H9 (cell line): ENCODE data around the gene HRNR. TPM values are rescaled to one million over a fixed set of nuclear protein-coding genes. Genes with fewer than 3 reads are reported as not detected.

Source experiments
- DNase-seq: peaks from one replicate; pipeline ENCODE4 v3.0.0-alpha.2; 2017
- H2AFZ ChIP-seq: one replicate; pipeline ENCODE4 v1.6.1; 2013; ENCODE audit warnings: mild to moderate bottlenecking, low read length, control low read depth, moderate library complexity
- H2AK5ac ChIP-seq: 2 replicates; pipeline ENCODE4 v1.6.1; 2013; ENCODE audit warnings: low read length, control low read depth, mixed read lengths; ENCODE audit not compliant: insufficient read length
- H2BK120ac ChIP-seq: one replicate; pipeline ENCODE4 v1.6.1; 2013; ENCODE audit warnings: low read depth, mild to moderate bottlenecking, low read length, control low read depth, inconsistent platforms; ENCODE audit not compliant: poor library complexity, severe bottlenecking
- H2BK12ac ChIP-seq: 2 replicates; pipeline ENCODE4 v1.6.1; 2013; ENCODE audit warnings: low read length, control low read depth, mixed read lengths, low read depth; ENCODE audit not compliant: insufficient read length
- H2BK15ac ChIP-seq: 2 replicates; pipeline ENCODE4 v1.6.1; 2013; ENCODE audit warnings: low read depth, low read length, control low read depth
- H2BK20ac ChIP-seq: one replicate; pipeline ENCODE4 v1.6.1; 2013; ENCODE audit warnings: low read depth, mild to moderate bottlenecking, low read length, control low read depth, inconsistent platforms; ENCODE audit not compliant: poor library complexity, severe bottlenecking
- H2BK5ac ChIP-seq: 2 replicates; pipeline ENCODE4 v1.6.1; 2013; ENCODE audit warnings: low read length, control low read depth, mixed read lengths; ENCODE audit not compliant: insufficient read length
- H3K14ac ChIP-seq: 2 replicates; pipeline ENCODE4 v1.6.1; 2013; ENCODE audit warnings: low read length, control low read depth; ENCODE audit not compliant: insufficient read depth
- H3K18ac ChIP-seq: 2 replicates; pipeline ENCODE4 v1.6.1; 2013; ENCODE audit warnings: low read depth, mild to moderate bottlenecking, mixed read lengths, low read length, control low read depth; ENCODE audit not compliant: insufficient read length
- H3K23ac ChIP-seq: 2 replicates; pipeline ENCODE4 v1.6.1; 2013; ENCODE audit warnings: low read length, control low read depth, mixed read lengths, low read depth; ENCODE audit not compliant: insufficient read length
- H3K23me2 ChIP-seq: 2 replicates; pipeline ENCODE4 v1.6.1; 2013; ENCODE audit warnings: low read depth, mild to moderate bottlenecking, mixed read lengths, low read length, control low read depth; ENCODE audit not compliant: insufficient read length, poor library complexity, severe bottlenecking
- H3K27ac ChIP-seq: 2 replicates; pipeline ENCODE4 v1.5.1; 2013; ENCODE audit warnings: low read length, control low read depth, mixed read lengths, low read depth; ENCODE audit not compliant: insufficient read length
- H3K27me3 ChIP-seq: 2 replicates; pipeline ENCODE4 v1.6.1; 2013; ENCODE audit warnings: low read length, control low read depth, inconsistent platforms; ENCODE audit not compliant: insufficient read depth
- H3K4ac ChIP-seq: 2 replicates; pipeline ENCODE4 v1.6.1; 2013; ENCODE audit warnings: low read depth, mild to moderate bottlenecking, control low read depth, inconsistent platforms, low read length, moderate library complexity
- H3K4me1 ChIP-seq: 2 replicates; pipeline ENCODE4 v1.6.1; 2013; ENCODE audit warnings: low read length, control low read depth, inconsistent platforms; ENCODE audit not compliant: insufficient read depth
- H3K4me2 ChIP-seq: 2 replicates; pipeline ENCODE4 v1.6.1; 2013; ENCODE audit warnings: low read length, control low read depth, mixed read lengths; ENCODE audit not compliant: insufficient read length, insufficient read depth
- H3K56ac ChIP-seq: 2 replicates; pipeline ENCODE4 v1.6.1; 2013; ENCODE audit warnings: low read depth, mild to moderate bottlenecking, mixed read lengths, low read length, control low read depth; ENCODE audit not compliant: insufficient read length
- H3K79me1 ChIP-seq: 2 replicates; pipeline ENCODE4 v1.6.1; 2013; ENCODE audit warnings: low read depth, mild to moderate bottlenecking, moderate library complexity, low read length, control low read depth, inconsistent platforms; ENCODE audit not compliant: insufficient read depth, poor library complexity, severe bottlenecking
- H3K79me2 ChIP-seq: 2 replicates; pipeline ENCODE4 v1.6.1; 2013; ENCODE audit warnings: low read length, control low read depth, inconsistent platforms; ENCODE audit not compliant: insufficient read depth
- H3K9ac ChIP-seq: 2 replicates; pipeline ENCODE4 v1.6.1; 2013; ENCODE audit warnings: low read length, control low read depth, mixed read lengths; ENCODE audit not compliant: insufficient read length; ENCODE audit errors: extremely low read depth
- H3K9me3 ChIP-seq: one replicate; pipeline ENCODE4 v1.6.1; 2013; ENCODE audit warnings: low read depth, low read length, inconsistent platforms; ENCODE audit not compliant: control insufficient read depth
- H3T11ph ChIP-seq: one replicate; pipeline ENCODE4 v1.6.1; 2013; ENCODE audit warnings: mild to moderate bottlenecking, low read length, control low read depth, inconsistent platforms
- H4K20me1 ChIP-seq: one replicate; pipeline ENCODE4 v1.6.1; 2013; ENCODE audit not compliant: control insufficient read depth, insufficient read length, insufficient read depth
- H4K5ac ChIP-seq: 2 replicates; pipeline ENCODE4 v1.6.1; 2013; ENCODE audit warnings: low read depth, mild to moderate bottlenecking, mixed read lengths, low read length, control low read depth; ENCODE audit not compliant: insufficient read length
- H4K8ac ChIP-seq: replicated peaks from 2 replicates; pipeline ENCODE4 v1.6.1; 2013; ENCODE audit warnings: low read length, control low read depth, mixed read lengths, low read depth; ENCODE audit not compliant: insufficient read length
- H4K91ac ChIP-seq: 2 replicates; pipeline ENCODE4 v1.6.1; 2013; ENCODE audit warnings: low read depth, mild to moderate bottlenecking, moderate library complexity, mixed read lengths, low read length, control low read depth; ENCODE audit not compliant: insufficient read length
- H3K27ac Mint-ChIP-seq, 3 experiments: 2 replicates in 2 of 3; 3 replicates in 1 of 3; pipeline ENCODE4 v1.8.0; 2020 to 2021; ENCODE audit warnings: mixed read lengths in 3 of 3, mild to moderate bottlenecking in 1 of 3, moderate library complexity in 1 of 3
- H3K27me3 Mint-ChIP-seq: 2 replicates; pipeline ENCODE4 v1.8.0; 2021; ENCODE audit warnings: low read depth, mild to moderate bottlenecking, moderate library complexity, mixed read lengths
- H3K36me3 Mint-ChIP-seq, 3 experiments: 2 replicates in 2 of 3; 3 replicates in 1 of 3; pipeline ENCODE4 v1.8.0; 2020 to 2021; ENCODE audit warnings: low read depth in 3 of 3, mixed read lengths in 3 of 3; ENCODE audit not compliant: insufficient read depth in 1 of 3
- H3K4me1 Mint-ChIP-seq, 2 experiments: 2 replicates each; pipeline ENCODE4 v1.8.0; 2020; ENCODE audit warnings: mixed read lengths in 2 of 2
- H3K4me3 Mint-ChIP-seq, 2 experiments: 2 replicates in 1 of 2; 3 replicates in 1 of 2; pipeline ENCODE4 v1.8.0; 2020 to 2021; ENCODE audit warnings: mild to moderate bottlenecking in 2 of 2, mixed read lengths in 2 of 2, moderate library complexity in 1 of 2
- H3K9me3 Mint-ChIP-seq, 2 experiments: 2 replicates in 1 of 2; 3 replicates in 1 of 2; pipeline ENCODE4 v1.8.0; 2020; ENCODE audit warnings: mild to moderate bottlenecking in 2 of 2, mixed read lengths in 2 of 2, moderate library complexity in 1 of 2
- CTCF ChIP-seq: fragments of 200-600 bp; sonication (generic); conservative IDR thresholded peaks from 3 replicates; pipeline ENCODE4 v1.8.0; 2021; ENCODE audit warnings: antibody characterized with exemption, mild to moderate bottlenecking
- total RNA-seq: library from RNA; stranded (reverse); gene quantifications from 2 replicates; pipeline ENCODE4 v1.2.1, GENCODE V29; 2021

HRNR gene
- total RNA-seq, 1 experiment from 2014 or later, result not detected

- no peak overlapping the region for H3T11ph ChIP-seq
- H3K79me1 ChIP-seq, result no peaks in the 10 kb centered on the region
- no peaks in the 10 kb centered on the region for H3K23me2 ChIP-seq
- H2AFZ ChIP-seq, result no peak overlapping the region
- H3K56ac ChIP-seq, result no peak overlapping the region
- H3K79me2 ChIP-seq, result no peaks in the 10 kb centered on the region
- no peak overlapping the region for H3K23ac ChIP-seq
- no peak overlapping the region for H2BK5ac ChIP-seq
- H2BK15ac ChIP-seq, result no peak overlapping the region
- H4K91ac ChIP-seq, result no peak overlapping the region
- no peak overlapping the region for H3K27ac ChIP-seq
- H3K36me3 Mint-ChIP-seq, result peaks cover 0 to 8% (median 3%) of the 10 kb centered on the region in 3 experiments; a peak in 5 of 7 replicates
- TF ChIP-seq CTCF, result no peak
- peaks cover 72 to 82% of the 10 kb centered on the region in 2 experiments for H3K9me3 Mint-ChIP-seq
- H3K4me3 Mint-ChIP-seq, result no peak overlapping the region
- no peaks in the 10 kb centered on the region for H3K4me1 ChIP-seq
- H4K8ac ChIP-seq, result no peak overlapping the region
- no peak overlapping the region for H2BK120ac ChIP-seq
- H2AK5ac ChIP-seq, result no peak overlapping the region
- no peaks in the 10 kb centered on the region for H3K4me1 Mint-ChIP-seq
- H4K20me1 ChIP-seq, result no peaks in the 10 kb centered on the region
- no peak overlapping the region for H3K4me2 ChIP-seq
- no peak overlapping the region for H4K5ac ChIP-seq
- H3K9ac ChIP-seq, result no peak overlapping the region
- no peak overlapping the region for H3K14ac ChIP-seq
- H3K18ac ChIP-seq, result no peak overlapping the region
- no peaks in the 10 kb centered on the region for H3K27me3 Mint-ChIP-seq
- DNase-seq, result no peak
- peaks cover 36% of the 10 kb centered on the region for H3K9me3 ChIP-seq
- no peak overlapping the region for H3K4ac ChIP-seq
- H3K27me3 ChIP-seq, result no peaks in the 10 kb centered on the region
- H2BK12ac ChIP-seq, result no peak overlapping the region
- H2BK20ac ChIP-seq, result no peak overlapping the region
- no peak overlapping the region for H3K27ac Mint-ChIP-seq
Observed at GRCh38 chr1:152191711-152192110, 32.3 kb downstream of the HRNR start.
